SU-DHL-6 (cell line): ENCODE results near the gene TIMM17B.

Source experiments
- EZH2phosphoT487 ChIP-seq: fragments of 200-600 bp; sonication (generic), shearing (Covaris generic); conservative IDR thresholded peaks from 2 replicates; pipeline ENCODE4 v1.6.1; 2018; ENCODE audit warnings: mild to moderate bottlenecking, antibody characterized with exemption, low read length, moderate library complexity, mixed read lengths
- TF ChIP-seq, protein P1 (sequence below): fragments of 200-600 bp; sonication (generic); IDR thresholded peaks from one replicate; pipeline ENCODE4 v1.5.1; 2017; ENCODE audit warnings: antibody characterized with exemption, mild to moderate bottlenecking, low read length, moderate library complexity; ENCODE audit not compliant: insufficient read depth, poor library complexity, severe bottlenecking

- TF ChIP-seq EZH2phosphoT487 = no peak
- TF ChIP-seq, protein P1, sequence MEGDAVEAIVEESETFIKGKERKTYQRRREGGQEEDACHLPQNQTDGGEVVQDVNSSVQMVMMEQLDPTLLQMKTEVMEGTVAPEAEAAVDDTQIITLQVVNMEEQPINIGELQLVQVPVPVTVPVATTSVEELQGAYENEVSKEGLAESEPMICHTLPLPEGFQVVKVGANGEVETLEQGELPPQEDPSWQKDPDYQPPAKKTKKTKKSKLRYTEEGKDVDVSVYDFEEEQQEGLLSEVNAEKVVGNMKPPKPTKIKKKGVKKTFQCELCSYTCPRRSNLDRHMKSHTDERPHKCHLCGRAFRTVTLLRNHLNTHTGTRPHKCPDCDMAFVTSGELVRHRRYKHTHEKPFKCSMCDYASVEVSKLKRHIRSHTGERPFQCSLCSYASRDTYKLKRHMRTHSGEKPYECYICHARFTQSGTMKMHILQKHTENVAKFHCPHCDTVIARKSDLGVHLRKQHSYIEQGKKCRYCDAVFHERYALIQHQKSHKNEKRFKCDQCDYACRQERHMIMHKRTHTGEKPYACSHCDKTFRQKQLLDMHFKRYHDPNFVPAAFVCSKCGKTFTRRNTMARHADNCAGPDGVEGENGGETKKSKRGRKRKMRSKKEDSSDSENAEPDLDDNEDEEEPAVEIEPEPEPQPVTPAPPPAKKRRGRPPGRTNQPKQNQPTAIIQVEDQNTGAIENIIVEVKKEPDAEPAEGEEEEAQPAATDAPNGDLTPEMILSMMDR = no peak
These were observed 11.0 kb upstream of the TIMM17B start for GRCh38 chrX:48908600-48908999.
